Adrenal gland (tissue), 12 donors: Measurements from ENCODE around the gene MYO9A. TPM values are rescaled to one million over a fixed set of nuclear protein-coding genes. Genes with fewer than 3 reads are reported as not detected.
"Not testable (repeated sequence)": the region's sequence is repeated elsewhere in the genome, so short reads cannot be mapped to it uniquely, and the experiment has no call there.

Experiments
- DNase-seq, 7 donors: peaks; one replicate each; pipeline ENCODE4 v3.0.0-alpha.2; 2019 to 2020
- H3K27ac ChIP-seq, 5 donors: fragments of 200-600 bp; sonication (generic) in 4 of 5; 1 replicate in 3 of 5; 2 replicates in 2 of 5; pipeline versions ENCODE4 v1.5.1 to v1.8.0; 2016 to 2020; ENCODE audit warnings: mild to moderate bottlenecking in 1 of 5
- H3K27me3 ChIP-seq: fragments of 200-600 bp; 2 replicates; pipeline ENCODE4 v1.8.0; 2021
- H3K36me3 ChIP-seq, 2 donors: fragments of 200-600 bp; replicated peaks in 1 of 2; 1 replicate in 1 of 2; 2 replicates in 1 of 2; pipeline versions ENCODE4 v1.5.1 to v1.8.0; 2018 to 2022
- H3K4me1 ChIP-seq, 2 donors: fragments of 200-600 bp; replicated peaks in 1 of 2; 1 replicate in 1 of 2; 2 replicates in 1 of 2; pipeline versions ENCODE4 v1.5.1 to v1.8.0; 2018 to 2021
- H3K4me3 ChIP-seq, 4 donors: fragments of 200-600 bp; sonication (generic) in 3 of 4; one replicate each; pipeline ENCODE4 v1.5.1; 2016 to 2018
- H3K9me3 ChIP-seq, 3 donors: fragments of 200-600 bp; sonication (generic) in 1 of 3; replicated peaks in 1 of 3; 1 replicate in 2 of 3; 2 replicates in 1 of 3; pipeline versions ENCODE4 v1.5.1 to v1.8.0; 2016 to 2021
- POLR2A ChIP-seq, 2 donors: fragments of 450-650 bp; IDR thresholded peaks; one replicate each; pipeline ENCODE4 v1.6.1; 2017; ENCODE audit warnings: antibody characterized with exemption in 2 of 2, mild to moderate bottlenecking in 2 of 2, moderate library complexity in 1 of 2
- WGBS, 4 donors: extraction: QIAGEN DNeasy Blood & Tissue Kit in 2 of 4; methylation state at CpG; one replicate each; pipeline versions ENCODE4 v1.1.5 to v1.1.7; 2013 to 2017; 5-methylcytosine and 5-hydroxymethylcytosine counted together
- intact Hi-C, 2 donors: fragments of 100-400 bp; cut with DNase I; formaldehyde crosslinking; loops; one replicate each; pipeline versions ENCODE4 v1.14.1 to v1.15.0; 2022 to 2023
- polyA plus RNA-seq, 3 donors: library from polyadenylated mRNA; stranded (reverse); fragments of 200-250 nt in 2 of 3; fragments of 350-450 nt in 1 of 3; fragmentation: Illumina TruSeq in 1 of 3; extraction: RNeasy Lipid Tissue Mini Kit (QIAGEN cat#74804) in 1 of 3; gene quantifications; one replicate each; pipeline ENCODE4 v1.2.3, GENCODE V29; 2013 to 2014
- total RNA-seq, 9 donors: library from RNA; depleted of rRNA in 4 of 9; stranded (reverse); fragments of >200 nt in 4 of 9; fragments of 120-200 nt in 1 of 9; fragmentation: NEBNext Ultra II Directional in 1 of 9; extraction: Animal tissue kit (Norgen Biotek cat#: 25700) in 1 of 9; gene quantifications; one replicate each; pipeline versions ENCODE4 v1.1.0 to v1.2.4, GENCODE V29; 2013 to 2023
- TF ChIP-seq, protein P1 (sequence below), 6 experiments: fragments of 450-650 bp in 4 of 6; fragments of 200-600 bp in 2 of 6; sonication (generic) in 1 of 6; IDR thresholded peaks; 1 replicate in 5 of 6; 2 replicates in 1 of 6; pipeline versions ENCODE4 v1.5.1 to v1.8.0; 2016 to 2021; ENCODE audit warnings: antibody characterized with exemption in 6 of 6, mild to moderate bottlenecking in 2 of 6, moderate library complexity in 1 of 6
- donor health status: healthy with polysubstance abuse.
- donor health status: Bipolar disorder and iron deficiency.
- donor health status: DM: yes; HTN: yes; CAD: no.
- donor health status: DM: no; HTN: no; CAD: no.
- donor health status: DM: no; HTN: no; CAD: no.
- donor health status: DM: yes; HTN: yes; CAD: no.

Gene MYO9A
- total and polyA plus RNA-seq, 12 donors, result 3.0 to 34.0 (median 19.8) TPM

DNA sequence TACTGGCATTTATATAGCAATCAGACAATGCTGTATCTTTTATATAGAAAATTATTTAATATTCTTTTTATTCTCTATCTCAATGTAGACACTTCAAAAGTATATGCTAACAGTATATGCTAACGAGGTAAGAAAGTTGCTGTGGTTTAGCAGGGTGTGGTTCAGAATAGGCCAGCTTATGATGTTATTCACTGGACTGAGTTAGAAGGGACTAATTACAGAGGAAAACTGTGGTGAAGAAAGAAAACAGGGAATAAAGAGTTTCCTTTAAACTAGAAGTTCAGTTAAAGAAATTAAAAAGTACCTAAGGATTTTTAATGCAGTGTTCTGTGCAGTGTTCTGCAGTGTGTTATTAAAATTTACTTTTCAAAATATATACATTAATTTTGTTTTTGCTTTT lies 59.4 kb downstream of the MYO9A start:
- TF ChIP-seq, protein P1, sequence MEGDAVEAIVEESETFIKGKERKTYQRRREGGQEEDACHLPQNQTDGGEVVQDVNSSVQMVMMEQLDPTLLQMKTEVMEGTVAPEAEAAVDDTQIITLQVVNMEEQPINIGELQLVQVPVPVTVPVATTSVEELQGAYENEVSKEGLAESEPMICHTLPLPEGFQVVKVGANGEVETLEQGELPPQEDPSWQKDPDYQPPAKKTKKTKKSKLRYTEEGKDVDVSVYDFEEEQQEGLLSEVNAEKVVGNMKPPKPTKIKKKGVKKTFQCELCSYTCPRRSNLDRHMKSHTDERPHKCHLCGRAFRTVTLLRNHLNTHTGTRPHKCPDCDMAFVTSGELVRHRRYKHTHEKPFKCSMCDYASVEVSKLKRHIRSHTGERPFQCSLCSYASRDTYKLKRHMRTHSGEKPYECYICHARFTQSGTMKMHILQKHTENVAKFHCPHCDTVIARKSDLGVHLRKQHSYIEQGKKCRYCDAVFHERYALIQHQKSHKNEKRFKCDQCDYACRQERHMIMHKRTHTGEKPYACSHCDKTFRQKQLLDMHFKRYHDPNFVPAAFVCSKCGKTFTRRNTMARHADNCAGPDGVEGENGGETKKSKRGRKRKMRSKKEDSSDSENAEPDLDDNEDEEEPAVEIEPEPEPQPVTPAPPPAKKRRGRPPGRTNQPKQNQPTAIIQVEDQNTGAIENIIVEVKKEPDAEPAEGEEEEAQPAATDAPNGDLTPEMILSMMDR (IDR thresholded peaks at IDR 0.05), result no peak
- TF ChIP-seq POLR2A (IDR thresholded peaks at IDR 0.05), result no peak
- no peak for DNase-seq
- no peaks in the 10 kb centered on the region for H3K36me3 ChIP-seq
- WGBS, 4 donors, result 85 to 90% (median 88%) methylated on average over 1 of the region's 1 CpG
- H3K9me3 ChIP-seq, result no peaks in the 10 kb centered on the region
- intact Hi-C loops, result no loop called here
- peaks cover 3 to 6% of the 10 kb centered on the region in 2 donors for H3K4me1 ChIP-seq
- no peak overlapping the region for H3K27ac ChIP-seq
- no peak overlapping the region for H3K4me3 ChIP-seq
- no peaks in the 10 kb centered on the region for H3K27me3 ChIP-seq

DNA sequence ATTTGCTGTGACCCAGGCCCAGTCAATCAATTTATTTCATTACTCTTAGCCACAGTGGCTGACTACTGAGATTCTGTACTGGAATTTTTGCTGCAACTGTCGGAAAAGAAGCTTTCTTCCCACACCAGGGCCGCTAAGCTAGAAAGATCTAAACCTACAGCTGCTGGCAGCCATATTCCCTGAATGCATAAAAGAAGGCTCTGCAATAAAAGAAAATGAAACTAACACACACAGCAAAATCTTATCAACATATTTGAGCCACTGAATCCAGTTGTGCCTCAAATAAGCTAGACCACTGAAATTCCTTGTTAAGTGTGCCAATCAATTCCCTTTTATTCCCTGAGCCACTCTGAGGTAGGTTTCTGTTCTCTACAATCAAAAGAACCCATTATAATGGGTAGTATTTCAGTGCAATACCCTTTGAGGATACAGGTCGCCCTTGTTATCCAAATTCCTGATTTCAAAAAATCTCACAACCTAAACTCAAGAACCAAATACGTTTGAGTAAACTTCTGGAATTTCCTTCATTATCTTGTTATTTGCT lies 60.3 kb downstream of the MYO9A start:
- H3K36me3 ChIP-seq, result no peaks in the 10 kb centered on the region
- no peaks in the 10 kb centered on the region for H3K27me3 ChIP-seq
- TF ChIP-seq, protein P1 (IDR thresholded peaks at IDR 0.05), result no peak
- no peak for TF ChIP-seq POLR2A (IDR thresholded peaks at IDR 0.05)
- H3K4me3 ChIP-seq, result no peak overlapping the region
- H3K9me3 ChIP-seq, result no peaks in the 10 kb centered on the region
- intact Hi-C loops, result no loop called here
- WGBS, 4 donors, result 62 to 76% (median 67%) methylated on average over 4 of the region's 4 CpGs
- H3K4me1 ChIP-seq, result peaks cover 3 to 6% of the 10 kb centered on the region in 2 donors
- no peak overlapping the region for H3K27ac ChIP-seq
- DNase-seq, result no peak

DNA sequence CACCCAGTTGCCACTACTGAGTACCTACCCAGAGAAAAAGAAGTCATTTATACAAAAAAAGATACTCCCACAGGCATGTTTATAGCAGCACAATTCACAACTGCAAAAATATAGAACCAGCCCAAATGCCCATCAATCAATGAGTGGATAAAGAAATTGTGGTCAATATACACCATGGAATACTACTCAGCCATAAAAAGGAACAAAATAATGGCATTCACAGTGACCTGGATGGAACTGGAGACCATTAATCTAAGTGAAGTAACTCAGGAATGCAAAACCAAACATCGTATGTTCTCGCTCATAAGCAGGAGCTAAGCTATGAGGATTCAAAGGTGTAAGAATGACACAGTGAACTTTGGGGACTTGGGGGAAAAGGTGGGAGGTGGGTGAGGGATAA lies 61.7 kb downstream of the MYO9A start:
- H3K4me1 ChIP-seq, H3K27ac ChIP-seq, H3K9me3 ChIP-seq, intact Hi-C loops, H3K4me3 ChIP-seq, DNase-seq, H3K27me3 ChIP-seq, H3K36me3 ChIP-seq: not testable (repeated sequence)
- 90 to 99% (median 98%) methylated on average over 2 of the region's 2 CpGs for WGBS, 4 donors

DNA sequence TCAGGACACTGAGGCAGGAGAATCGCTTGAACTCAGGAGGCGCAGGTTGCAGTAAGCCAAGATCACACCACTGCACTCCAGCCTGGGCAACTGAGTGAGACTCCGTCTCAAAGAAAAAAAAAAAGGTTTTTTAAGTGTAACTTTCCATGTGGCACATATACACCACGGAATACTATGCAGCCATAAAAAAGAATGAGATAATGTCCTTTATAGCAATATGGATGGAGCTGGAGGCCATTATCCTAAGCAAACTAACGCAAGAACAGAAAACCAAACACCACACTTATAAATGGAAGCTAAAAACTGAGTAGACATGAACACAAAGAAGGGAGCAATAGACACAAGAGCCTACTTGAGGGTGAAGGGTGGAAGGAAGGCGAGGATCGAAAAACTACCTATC lies 64.7 kb downstream of the MYO9A start:
- H3K36me3 ChIP-seq, intact Hi-C loops, H3K4me1 ChIP-seq, H3K9me3 ChIP-seq, H3K27me3 ChIP-seq, DNase-seq, H3K4me3 ChIP-seq, H3K27ac ChIP-seq: not testable (repeated sequence)
- 97 to 98% (median 98%) methylated on average over 7 of the region's 7 CpGs for WGBS, 4 donors

DNA sequence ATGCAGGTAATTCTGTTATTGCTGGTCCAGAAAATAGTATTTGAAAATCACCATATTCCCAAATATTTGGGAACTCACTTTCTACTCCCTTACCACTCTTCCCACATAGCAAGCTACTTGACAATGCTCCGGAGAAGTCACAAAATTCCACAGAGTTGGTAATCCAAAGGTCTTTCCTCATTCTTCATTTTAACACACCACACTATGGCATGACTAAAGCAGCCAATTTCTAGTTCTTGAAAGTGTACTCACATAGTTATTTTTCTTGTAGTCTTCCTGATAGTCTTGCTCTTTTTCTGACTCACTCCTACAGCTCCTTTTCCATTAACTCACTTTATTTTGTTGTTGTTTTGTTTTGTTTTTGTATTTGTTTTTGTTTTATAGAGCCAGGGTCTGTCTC lies 67.2 kb downstream of the MYO9A start:
- intact Hi-C loops, result no loop called here
- WGBS, 4 donors, result 86 to 100% (median 95%) methylated on average over 1 of the region's 1 CpG

More for the DNA sequence above, 67.2 kb downstream of the MYO9A start:
- H3K27ac ChIP-seq, result no peak overlapping the region
- H3K27me3 ChIP-seq, result no peaks in the 10 kb centered on the region
- no peaks in the 10 kb centered on the region for H3K4me1 ChIP-seq
- TF ChIP-seq, protein P1 (IDR thresholded peaks at IDR 0.05), result no peak
- TF ChIP-seq POLR2A (IDR thresholded peaks at IDR 0.05), result no peak
- H3K4me3 ChIP-seq, result no peak overlapping the region
- no peak for DNase-seq
- no peaks in the 10 kb centered on the region for H3K9me3 ChIP-seq
- no peaks in the 10 kb centered on the region for H3K36me3 ChIP-seq
